Epidermal melanocyte (primary cell): ENCODE results near the gene SLC9A3.
A peak's percentile ranks its signal among the peaks of the same experiment; 100 is the strongest.
"Not testable (repeated sequence)": the region's sequence is repeated elsewhere in the genome, so short reads cannot be mapped to it uniquely, and the experiment has no call there.

Source experiments
- DNase-seq: peaks from one replicate; pipeline ENCODE4 v3.0.0; 2011; ENCODE audit warnings: low spot score; ENCODE audit not compliant: insufficient read length

The SLC9A3 gene

DNA sequence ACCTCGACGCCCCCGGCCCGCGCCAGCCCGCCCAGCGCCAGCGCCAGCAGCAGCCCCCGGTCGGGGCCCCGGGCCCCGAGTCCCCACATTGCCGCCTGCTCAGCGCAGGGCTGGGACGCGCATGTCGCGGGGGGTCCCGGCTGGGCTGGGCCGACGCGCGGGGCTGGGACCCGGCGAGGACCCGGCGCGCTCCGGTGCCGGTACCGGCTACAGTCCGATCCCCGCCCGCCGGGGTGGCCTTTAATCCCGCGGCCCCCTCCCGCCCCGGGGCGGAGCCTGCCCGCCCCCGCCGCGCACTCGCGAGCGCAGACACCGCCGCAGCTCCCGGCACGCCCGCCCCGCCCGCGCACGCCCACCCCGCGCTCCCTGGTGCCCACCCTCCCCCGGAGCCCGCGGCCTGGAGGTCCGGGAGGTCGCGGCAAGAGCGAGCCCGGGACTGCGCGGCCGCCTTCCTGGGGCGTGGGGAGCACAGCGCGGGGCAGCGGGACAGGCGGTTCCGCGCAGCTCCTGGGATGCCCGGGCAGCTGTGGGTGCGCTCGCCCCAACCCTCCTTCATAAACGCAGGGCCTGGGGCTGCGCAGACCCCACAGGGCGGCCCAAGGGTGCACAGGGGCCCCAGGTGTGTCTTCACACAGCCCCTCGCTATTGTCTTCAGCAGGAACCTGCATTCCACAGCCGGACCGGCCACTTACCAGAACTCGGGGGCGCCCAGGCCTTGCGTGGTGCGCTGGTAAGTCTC is at the start of gene SLC9A3:
Gene SLC9A3 (minus strand): TSS at position 216 of the 739 bp plus-strand sequence.
- DNase-seq: no peak

DNA sequence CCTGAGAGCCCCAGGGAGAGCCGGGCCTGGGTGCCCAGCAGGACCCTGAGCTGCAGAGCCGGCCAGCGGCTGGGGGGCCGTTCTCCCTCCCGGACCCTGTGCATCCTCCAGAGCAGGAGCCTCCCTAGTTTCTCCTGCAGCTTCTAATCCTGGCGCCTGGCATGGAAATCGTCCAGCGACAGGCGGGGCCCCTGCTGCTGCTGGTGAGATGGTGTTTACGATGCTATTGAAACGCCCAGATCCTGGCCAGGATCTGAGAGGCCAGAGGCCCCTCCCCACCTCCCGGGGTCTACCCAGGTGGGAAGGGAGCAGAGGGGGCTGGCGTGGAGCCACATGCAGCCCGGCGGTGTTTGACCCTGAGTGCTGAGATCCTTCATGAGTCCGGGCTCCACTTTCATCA is 49.7 kb upstream of the SLC9A3 start:
- no peak for DNase-seq

DNA sequence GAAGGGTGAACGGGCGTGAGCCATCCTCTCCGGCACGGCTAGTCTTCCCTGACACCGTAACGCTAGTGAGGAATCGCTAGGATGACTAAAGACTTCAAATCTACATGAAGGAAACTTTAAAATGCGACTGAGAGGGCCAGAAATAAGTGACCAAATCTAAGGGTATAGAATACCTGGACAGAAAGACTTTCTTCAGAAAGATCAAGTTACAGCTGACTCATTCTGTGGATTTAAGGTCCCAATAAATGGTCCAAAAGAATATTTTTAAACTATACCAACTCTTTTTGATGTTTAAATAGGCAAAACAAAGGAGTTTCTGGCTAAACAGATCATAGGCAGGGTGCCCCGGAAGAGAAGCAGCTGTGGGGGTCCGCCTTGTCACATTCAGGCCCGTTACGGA is 49.0 kb upstream of the SLC9A3 start:
- DNase-seq: no peak

DNA sequence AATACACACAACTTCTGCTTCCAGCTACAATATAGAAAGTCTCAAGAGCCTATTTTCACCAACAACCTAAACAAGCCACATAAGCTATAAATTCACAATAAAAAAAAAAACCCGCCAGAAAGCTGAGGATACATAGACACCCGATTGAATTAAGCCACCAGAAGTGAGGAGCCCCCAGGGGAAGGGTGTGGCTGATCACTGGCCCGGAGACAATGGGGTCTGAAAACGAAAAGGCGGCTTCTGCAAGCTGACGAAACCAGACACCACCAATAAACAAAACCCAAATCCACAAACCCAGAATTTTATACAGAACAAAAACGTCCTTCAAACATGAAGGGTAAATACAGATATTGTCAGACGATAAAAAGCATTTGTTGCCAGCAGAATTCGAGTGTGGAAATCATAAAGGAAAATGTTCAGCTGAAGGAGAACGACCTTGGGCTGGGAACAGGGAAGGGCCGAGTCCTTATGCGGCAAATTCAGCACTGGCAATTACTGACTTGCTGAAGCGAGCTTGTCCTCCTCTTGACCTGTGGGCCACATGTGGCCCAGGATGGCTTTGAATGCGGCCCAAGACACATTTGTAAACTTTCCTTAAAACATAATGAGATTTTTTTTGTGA is 48.3 kb upstream of the SLC9A3 start:
- no peak for DNase-seq

DNA sequence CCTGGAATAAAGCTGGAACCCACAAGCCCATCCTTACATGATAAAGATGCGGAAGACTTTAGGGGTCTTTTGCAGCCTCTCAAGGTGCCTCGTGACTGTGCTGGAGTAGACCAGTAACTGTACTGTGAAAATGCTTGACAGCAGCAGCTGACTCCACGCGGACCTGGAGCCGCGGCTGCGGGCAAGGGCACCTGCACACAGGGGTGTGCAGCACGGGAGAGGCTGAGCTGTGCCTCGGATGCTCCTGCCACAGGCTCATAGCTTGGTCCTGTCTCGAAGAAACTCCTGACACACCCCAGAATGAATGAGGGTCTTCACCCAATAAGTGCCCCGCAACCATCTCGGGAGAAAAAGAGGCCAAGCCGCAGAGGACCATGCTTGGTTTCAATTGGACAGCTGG is 47.5 kb upstream of the SLC9A3 start:
- no peak for DNase-seq

DNA sequence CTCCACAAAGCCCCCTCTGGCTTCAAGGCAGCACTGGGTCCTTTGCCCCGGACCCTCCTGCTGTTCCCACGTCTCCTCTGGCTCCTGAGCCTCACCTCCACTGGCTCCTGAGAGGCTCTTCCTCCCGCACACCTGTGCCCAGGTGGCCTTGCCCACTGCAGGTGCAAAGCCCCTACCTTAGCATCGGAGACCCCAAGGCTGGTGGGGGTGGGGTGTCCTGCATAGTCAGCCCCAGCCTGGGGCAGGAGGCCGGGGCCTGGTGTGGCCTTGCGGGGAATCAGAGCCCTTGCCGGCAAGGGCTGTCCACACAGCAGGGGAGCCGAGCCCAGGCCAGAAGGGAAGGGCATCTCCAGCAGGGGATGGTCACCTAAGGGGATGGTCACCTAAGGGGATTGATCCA is 46.6 kb upstream of the SLC9A3 start:
- DNase-seq: no peak

DNA sequence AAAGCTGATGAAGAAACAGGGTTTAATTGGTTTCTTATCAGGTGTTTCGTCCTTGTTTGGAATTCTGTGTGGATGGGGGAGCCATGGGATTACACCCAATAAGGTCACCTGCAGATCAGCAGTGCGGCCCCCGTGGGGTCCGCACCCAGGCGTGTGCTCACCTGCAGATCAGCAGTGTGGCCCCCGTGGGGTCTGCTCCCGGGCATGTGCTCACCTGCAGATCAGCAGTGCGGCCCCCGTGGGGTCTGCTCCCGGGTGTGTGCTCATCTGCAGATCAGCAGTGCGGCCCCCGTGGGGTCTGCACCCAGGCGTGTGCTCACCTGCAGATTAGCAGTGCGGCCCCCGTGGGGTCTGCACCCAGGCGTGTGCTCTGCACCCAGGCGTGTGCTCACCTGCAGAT is 46.2 kb upstream of the SLC9A3 start:
- no peak for DNase-seq

DNA sequence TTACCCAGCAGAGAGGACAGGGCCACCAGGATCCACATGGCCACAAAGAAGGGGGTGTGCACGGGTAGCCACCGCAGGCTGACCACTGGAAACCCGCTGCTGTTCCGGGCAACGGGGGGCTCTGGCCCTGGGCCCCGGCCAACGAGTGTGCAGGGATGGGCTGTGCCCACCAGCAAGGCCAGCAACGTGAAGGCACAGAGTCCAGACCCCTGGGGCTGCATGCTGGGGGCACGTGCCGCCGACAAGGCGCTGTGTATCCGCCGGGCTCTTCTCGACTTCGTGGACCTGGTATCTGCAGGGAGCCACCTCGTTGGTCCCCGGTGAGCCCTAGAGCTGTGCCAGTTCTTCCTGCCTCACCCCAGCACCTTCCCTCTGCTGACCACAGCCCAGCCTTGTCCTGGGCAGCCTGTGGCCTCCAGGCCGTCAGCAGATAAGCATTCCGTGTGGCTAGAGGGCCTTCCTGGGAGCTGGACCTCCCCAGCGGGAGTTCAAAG is 45.7 kb upstream of the SLC9A3 start:
- DNase-seq: no peak

DNA sequence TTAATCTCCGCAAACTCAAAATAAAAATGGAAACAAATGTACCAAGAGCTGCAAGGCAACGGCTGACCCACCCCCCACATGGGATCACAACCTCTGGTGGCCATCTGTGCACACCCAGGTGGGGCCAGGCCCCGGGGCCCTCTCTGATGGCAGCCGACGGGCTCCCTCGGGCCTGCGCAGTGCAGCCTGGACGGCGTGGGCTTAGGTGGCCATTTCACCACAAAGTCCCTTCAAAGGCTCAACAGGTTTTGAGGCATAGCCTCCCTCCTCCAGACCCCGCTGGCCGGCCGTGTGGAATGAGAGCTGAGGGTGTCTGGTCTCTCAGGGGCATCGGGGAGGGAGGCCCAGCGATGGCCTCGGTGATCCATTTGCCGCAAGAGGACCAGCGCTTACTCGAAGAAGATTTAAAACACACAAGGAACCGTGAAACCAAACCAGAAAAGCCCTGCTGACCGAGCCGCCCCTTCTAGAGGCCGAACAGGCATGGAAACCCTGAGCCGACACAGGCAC is 45.2 kb upstream of the SLC9A3 start:
- DNase-seq: no peak

DNA sequence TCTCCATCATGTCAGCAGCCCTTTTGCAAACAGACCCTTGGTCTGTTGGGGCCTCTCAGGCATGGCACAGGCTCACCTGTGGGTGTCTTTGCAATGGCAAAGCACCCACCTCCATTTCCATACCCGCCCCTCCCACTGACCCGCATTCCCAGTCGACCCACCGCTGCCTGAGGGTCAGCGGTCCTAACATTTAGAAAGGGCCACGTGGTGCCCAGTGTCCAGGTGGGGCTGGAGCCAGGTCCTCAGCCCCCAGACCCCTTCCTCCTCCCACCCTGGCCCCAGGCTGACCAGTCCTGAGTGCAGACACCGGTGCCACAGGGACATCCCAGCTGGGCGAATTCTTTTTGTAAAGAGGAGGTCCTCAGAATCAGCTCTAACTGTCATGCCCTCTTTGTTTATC is 44.6 kb upstream of the SLC9A3 start:
- no peak for DNase-seq

DNA sequence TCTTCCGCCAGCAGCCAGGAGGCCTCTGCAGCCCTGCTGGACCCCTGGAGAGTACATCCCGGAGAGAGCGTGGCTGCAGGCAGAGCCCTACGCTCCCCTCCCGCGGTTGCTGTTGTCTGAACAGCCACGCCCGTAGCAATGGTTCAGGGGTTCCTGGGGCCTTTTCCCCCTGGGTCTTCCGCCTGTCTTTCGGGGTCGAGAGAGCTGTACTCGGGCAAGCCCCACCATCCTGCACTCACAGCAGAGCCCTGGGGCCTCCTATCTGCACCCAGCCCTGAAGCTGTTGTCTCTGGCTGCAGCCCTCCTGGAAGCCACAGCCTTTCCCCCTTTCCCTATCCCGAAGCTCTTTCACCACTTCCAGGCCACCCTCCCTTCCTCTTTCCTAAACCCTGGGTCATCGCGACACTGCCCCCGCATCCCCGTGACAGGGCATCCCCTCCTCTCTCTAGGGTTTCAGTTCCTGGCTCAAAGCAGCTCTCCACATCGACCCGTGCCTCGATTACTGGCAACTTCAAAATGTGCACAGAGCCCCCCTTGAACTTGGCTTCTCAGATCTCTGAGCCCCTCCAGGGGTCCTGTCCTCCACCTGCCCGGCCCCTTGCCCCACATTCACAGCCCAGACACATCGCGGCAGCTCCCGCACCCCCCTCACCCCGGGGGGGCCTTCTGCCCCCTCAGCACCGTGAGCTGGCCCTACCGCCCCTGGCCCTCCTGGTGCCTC is 44.0 kb upstream of the SLC9A3 start:
- no peak for DNase-seq

DNA sequence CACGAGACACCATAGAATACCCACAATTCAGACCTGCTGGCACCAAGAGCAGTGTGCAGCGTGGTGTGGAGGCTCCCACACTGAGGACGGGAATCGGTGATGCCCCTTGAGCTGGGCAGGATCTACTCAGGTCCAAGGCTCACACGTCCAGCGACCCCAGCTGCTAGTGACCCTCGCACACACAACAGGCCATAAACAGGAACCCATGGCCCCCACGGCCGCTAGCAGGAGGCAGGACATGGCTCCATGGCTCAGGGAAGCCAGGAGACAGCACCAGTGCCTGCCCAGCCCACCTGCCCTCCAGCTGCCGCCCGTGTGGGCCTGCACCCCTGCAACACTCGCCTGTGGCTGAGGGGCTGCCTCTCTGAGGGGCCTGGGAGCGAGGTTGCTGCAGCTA is 43.4 kb upstream of the SLC9A3 start:
- no peak for DNase-seq

DNA sequence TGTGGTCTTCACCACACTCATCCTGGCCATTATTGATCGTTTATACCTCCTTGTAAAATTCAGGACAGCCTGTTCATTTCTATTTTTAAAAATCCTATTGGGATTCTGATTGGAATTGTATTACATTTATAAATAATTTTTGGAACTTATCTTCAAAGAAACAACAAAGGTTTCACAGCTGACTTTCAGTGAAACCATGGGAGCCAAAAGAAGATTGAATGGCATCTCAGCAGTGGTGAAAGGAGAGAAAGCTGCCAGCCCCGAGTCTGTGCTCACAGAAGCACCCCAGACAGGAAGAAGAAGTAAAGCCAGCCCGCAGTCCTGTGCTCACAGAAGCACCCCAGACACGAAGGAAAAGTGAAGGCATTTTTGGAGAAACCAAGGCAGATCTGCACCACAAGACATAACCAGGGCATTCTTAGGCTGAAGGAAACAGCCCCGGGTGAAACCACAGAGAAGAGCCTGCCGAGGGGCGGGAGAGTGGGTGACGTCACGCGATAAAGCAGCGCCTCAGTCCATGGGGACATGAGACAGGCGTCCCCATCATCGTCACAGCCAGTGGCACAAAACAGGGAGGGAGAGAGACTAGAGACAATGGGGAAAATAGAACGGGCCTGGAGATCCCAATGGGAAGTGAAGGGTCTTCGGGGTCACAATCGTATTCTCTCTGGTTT is 42.5 kb upstream of the SLC9A3 start:
- DNase-seq: no peak

DNA sequence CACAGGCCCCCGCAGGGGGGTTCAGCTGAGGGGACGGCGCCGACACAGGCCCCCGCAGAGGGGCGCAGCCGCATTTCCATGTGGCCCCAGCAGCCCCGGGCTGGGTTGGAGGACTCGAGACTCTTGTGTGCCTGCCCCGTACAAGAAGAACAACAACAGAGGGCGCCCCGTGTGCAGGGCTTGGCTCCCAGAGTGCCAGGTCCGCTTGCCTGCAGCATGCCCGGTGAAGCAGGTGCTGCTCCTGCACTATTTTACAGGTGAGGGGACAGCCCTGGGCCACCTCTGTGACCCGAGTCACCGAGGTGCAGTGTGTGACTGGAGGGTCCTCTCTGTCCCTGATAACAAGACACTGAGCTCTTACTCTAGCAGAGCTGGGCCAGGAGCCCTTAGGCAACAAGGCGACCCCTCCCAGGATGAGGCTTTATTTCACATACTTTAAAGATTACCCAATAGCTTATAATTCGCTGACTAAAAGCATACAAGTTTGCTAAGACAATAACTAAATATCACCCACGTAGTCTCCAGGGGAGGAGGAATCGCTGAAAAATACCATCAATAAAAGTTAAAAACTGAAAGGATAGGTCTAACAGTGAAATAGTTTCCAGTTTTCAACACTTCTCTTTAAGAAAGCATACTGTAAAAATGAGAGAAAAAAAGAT is 41.7 kb upstream of the SLC9A3 start:
- DNase-seq: no peak

DNA sequence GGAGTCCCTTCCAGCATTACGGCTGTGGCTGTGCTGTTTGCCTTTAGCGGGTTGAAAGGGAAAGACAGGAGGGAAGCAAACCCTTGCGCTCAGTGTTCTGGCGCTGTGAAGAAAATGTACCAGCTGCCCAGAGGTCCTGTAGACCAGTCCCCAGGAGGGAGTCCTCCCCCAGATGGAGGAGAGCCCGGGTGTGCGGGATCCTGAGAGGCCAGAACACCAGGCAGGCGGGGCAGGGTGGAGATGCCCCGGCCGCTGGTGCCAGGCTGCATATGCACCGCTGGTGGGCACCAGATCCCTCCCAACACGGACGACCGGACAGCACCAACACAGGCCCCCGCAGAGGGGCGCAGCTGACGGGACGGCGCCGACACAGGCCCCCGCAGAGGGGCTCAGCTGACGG is 37.2 kb upstream of the SLC9A3 start:
- peak; percentile 7 for DNase-seq

DNA sequence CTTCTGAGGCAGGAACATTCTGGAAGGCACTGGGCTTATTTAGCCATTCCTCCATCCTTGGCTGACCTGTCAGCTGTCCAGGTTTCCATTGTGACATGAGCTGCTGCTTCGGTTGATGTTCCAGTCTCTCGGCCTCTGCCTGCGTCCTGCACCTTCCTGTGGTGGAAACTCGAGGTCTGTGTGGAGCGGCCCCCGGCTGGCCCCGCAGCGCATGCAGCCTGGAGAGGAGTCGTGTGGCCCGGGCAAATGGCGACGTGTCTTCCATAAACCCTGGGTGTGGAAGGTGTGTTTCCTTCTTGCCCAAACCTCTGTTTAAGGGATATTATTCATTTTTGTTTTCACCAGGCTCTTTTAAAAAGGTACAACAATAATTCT is 36.5 kb upstream of the SLC9A3 start:
- DNase-seq: no peak

DNA sequence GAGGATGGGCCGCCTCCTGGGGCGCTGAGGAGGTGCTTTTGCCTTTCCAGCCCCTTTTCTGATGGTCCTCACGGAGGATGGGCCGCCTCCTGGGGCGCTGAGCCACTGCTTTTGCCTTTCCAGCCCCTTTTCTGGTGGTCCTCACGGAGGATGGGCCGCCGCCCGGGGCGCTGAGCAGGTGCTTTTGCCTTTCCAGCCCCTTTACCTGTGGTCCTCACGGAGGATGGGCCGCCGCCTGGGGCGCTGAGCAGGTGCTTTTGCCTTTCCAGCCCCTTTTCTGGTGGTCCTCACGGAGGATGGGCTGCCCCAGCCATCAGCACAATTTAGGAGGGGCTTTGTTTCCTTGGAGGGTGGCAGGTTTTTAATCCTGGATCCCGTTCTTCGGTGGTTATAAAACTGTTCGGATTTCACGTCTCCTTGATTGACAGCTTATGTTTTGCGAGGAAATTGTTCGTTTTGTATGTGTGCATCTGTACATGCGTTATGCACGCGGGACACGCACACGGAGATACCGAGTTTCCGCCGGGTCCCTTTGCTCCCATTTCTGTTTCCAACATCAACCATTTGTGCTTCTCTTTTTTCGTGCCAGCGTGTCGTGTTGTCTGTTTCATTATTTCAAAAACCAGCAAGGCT is 34.7 kb upstream of the SLC9A3 start:
- peak; percentile 10 for DNase-seq

DNA sequence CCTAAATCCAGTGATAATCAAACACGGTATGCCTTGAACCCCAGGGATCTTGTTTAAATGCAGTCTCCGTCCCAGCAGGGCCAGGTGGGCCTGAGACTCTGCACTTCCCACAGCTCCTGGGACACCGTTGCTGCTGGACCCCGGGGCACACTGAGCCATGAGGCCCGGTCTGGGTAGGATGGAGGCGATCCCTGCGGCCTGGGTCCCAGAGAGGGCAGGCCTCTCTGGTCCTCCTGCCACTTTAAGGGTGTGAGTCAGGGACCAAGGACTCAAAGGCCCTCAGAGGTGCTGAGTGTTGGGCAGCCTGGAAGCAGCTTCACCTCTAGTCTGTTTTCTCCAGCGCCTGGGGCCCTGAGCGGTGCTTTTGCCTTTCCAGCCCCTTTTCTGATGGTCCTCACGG is 34.1 kb upstream of the SLC9A3 start:
- DNase-seq: no peak

DNA sequence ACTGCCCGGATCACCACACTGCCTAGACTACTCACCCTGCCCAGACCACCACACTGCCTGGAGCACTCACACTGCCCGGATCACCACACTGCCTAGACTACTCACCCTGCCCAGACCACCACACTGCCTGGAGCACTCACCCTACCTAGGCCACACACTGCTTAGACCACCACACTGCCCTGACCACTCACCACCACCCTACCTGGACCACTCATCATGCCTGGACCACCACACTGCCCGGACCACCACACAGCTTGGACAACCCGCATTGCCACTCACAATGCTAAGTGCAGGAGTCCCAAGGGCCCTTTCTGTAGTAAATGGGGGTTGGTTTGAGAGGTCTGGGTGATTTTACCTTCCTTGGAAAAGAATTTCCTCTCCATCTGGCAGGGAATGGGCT is 33.7 kb upstream of the SLC9A3 start:
- not testable (repeated sequence) for DNase-seq

DNA sequence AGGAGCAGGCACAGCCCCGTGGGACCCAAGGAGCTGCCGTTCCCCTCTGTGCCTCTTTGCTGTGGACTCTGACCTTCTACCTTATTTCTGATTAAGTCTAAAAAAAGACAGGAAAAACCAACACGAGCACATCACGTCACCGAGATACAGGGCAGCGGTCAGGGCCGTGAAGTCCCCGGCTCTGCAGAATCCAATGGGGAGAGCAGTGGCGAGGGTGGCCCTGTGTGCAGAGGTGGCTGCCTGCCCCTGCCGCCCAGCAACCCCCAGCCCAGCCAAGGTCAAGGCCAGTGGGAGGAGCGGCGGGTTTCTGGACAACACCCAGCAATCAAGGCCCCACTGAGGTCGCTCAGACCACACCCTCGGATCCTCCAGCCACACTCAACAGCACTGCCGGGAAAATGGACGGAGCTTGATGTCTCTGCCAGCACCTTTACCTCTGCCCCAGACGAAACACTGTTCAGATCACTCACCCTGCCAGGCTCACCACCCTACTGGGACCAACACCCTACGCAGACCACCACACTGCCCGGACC is 32.7 kb upstream of the SLC9A3 start:
- DNase-seq: no peak
